Activated T-cell treated with anti-CD3 and anti-CD28 coated beads for 1 hour (primary cell): ENCODE measurements around the gene ADSS1.

Experiments used
- DNase-seq: peaks from one replicate; pipeline ENCODE4 v3.0.0-alpha.2; 2020; ENCODE audit warnings: low read depth

The ADSS1 gene

GRCh38 chr14:104784218-104784568 is 60.2 kb downstream of the ADSS1 start:
- no peak for DNase-seq

DNA sequence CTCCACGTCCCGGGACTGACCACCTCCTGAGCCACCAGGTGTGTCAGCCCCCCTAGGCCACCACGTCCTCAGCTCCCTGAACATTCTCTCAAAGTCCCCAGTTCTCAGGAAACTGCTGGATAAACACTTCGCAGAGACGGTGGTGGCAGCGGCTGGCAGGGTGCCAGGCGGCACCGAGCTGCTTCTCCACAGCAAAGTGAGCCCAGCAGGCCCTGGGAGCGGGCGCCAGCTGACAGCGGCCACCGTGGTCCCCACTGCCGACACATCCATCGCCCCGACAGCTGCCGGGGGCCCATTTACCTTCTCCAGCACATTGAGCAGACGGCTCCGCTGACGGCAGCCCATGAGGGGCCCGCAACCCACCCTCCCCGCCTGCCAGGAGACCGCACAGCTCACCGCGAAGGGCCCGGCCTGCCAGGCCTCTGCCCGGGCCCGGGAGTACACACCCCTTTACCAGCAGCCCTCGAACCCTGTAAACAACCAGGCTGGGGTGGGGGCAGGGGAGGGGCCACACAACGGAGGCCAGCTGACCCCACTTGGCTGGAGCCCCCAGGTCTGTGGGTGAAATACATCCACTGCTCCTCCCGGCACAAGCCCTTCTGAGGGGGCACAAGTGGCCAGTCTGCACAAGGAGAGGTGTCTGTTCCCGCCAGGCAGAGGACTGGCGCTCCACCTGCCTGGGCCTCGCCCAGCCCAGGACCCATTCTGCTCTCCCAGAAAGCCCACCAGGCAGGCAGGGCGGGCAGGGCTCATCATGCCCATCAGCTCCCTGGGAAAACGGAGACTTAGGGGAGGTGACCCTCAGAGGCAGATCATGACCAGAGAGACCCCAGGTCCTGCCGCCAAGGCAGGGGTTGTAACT is 61.0 kb downstream of the ADSS1 start:
- DNase-seq = no peak

DNA sequence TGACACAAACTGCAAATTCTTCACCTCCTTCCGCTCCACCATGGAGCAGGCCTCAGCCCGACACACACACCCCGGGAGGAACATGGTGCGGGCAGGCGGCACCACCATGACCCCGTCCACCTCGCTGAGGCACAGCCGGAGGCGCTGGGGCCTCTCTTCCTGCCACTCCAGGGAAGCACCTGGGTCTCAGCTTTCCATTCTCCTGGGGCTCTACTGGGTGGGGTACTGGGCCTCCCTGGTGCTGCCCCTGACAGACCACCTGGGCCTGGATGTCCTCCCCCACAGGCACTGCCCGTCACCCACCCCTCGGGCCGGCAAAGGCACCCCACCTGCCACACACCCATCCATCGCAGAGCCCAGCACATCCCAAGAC is 61.7 kb downstream of the ADSS1 start:
- DNase-seq = no peak

DNA sequence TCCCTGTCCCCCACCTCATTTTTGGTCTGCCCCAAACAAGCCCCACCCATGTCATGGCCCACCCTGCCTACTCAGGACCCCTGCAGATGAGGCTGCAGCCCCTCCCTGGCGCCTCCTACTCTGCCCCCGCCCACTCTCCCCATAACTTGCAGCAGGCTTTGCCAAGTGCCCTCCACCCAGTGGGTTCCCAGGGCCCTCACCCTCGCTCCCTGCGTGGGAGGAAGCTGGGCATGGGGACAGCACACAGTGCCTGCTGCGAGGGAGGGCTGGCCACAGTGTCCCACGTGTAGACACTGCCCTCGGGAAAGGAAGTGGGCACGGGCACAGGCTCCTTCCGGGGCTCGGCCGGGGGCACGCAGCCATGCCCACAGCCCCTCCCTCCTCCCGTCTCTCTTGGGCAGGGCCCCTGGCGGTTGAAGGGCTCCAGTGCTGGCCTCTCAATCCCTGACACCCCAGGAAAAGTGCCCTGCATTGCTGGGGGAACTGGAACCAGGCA is 62.1 kb downstream of the ADSS1 start:
- DNase-seq = no peak

DNA sequence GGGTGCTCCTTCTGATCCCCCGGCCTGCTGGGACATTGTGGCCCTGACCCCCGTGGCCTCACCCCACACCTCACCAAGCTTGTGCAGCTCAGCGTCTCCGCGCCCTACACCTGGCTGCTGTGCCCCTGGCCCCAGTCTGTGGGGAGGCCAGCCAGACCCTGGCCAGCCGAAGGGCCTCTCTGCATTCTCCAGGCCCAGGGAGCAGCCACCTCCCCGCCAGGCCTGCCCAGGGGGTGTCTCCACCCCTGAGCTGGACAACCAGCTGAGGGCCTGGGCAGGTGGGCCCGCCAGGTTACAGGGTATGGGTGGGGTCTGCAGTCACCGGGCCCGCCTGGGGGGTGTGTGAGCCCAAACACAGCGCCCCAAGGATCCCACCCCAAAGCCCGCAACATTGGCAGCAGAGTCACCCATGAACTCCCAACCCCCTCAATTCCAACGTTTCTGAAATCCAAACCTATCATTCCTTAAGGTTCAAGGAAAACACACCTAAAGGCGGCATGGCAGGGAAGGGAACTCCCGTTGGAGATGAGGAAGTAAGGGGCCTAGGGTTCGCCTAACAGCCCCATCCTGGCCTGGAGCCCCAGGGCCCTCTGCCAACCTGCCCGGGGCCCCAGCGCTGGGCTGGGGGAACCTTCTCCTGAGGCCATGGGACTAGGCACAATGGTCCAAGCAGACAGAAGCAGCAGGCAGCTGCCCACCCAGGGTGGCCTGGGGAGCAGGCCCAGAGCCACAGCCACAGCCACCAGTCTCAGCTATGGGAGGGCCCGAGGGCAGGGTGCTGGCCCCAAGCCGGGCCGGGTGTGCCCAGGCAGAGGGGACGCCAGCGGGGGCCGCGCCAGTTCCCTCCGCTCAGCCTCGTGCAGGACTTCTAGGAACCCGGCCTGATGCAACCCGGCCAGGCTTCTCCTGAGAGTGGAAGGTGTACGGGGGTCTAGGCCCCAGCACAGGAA is 63.0 kb downstream of the ADSS1 start:
- no peak for DNase-seq

- DNase-seq = no peak
Observed at GRCh38 chr14:104787736-104788135, 63.7 kb downstream of the ADSS1 start.

GRCh38 chr14:104788161-104788818 is 64.3 kb downstream of the ADSS1 start:
- DNase-seq = no peak

- no peak for DNase-seq
Observed at GRCh38 chr14:104788873-104789663, 65.0 kb downstream of the ADSS1 start.

- no peak for DNase-seq
Observed at GRCh38 chr14:104789752-104790743, 66.0 kb downstream of the ADSS1 start.

GRCh38 chr14:104791425-104791824 is 67.4 kb downstream of the ADSS1 start:
- no peak for DNase-seq

- DNase-seq = no peak
Observed at GRCh38 chr14:104792101-104792884, 68.3 kb downstream of the ADSS1 start.

DNA sequence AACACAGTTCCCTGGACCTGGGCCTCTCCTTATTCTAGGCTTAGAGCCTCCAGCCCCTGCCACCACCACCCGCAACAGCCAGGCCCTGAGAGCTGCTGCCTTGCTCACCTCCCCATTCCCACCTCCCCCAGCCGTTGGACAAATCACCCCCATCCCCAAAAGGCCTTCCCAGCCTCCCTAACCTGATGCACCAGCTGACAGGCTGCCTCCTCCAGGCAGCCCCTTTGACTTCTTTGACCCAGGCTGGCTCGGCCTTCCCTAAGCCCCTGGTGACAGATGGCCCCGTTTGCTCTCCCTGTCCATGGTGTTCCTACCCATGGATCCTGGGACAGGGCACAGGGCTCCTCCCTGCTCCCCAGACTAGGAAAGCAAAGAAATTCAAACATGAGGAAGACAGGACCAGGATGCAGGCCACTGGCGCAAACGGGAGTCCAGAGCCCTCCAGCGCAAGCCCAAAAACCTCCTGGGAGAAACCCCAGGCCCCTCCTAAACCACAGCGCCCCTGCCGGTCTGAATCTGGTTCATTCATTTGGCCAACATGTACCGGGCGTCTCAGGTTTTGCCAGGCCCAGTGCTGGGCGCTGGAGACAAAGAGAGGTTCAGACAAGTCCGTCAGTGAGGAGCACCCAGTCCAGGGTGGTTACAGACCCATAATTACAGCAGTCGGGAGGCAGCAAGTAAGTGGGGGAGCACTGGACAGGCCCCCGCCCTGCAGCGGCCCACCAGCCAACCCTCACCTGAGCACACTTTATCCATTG is 69.1 kb downstream of the ADSS1 start:
- DNase-seq = no peak

DNA sequence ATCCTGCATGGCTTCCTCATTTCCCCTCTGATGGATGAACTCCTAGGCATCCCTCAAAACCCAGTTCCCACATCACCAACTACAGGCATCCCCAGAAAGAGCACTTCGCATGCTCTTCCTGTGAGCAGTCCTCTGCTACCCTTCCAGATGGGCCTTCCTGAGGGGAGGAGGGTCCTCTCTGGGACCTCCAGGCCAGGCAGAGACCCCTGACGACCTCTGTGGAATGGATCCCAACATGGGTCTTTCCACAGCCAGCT is 69.6 kb downstream of the ADSS1 start:
- no peak for DNase-seq

DNA sequence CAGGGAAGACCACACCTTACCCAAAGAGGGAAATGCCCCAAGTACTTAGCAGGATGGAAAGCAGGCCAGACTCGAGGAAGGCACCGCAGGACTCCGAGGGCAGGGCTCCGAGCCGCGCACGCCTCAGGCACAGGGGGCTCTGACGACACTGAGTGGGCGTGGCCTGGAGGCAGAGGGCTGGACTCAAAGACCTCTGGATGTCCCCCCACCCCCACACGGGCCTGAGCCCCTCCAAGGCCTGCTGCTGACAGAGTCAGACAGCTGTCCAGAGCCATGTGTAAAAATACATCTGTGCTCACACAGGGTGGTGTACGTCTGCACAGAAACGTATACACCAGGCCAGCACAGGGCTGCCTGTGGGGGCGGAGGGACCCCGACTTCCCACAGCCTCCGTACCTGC is 70.1 kb downstream of the ADSS1 start:
- DNase-seq = no peak

- no peak for DNase-seq
Observed at GRCh38 chr14:104794631-104794992, 70.6 kb downstream of the ADSS1 start.

GRCh38 chr14:104794993-104795780 is 71.2 kb downstream of the ADSS1 start, which contains the start of gene AKT1:
AKT1 (minus strand) TSS chr14:104795748; CDS start chr14:104792643, 3,105 bp downstream.
- DNase-seq = no peak

DNA sequence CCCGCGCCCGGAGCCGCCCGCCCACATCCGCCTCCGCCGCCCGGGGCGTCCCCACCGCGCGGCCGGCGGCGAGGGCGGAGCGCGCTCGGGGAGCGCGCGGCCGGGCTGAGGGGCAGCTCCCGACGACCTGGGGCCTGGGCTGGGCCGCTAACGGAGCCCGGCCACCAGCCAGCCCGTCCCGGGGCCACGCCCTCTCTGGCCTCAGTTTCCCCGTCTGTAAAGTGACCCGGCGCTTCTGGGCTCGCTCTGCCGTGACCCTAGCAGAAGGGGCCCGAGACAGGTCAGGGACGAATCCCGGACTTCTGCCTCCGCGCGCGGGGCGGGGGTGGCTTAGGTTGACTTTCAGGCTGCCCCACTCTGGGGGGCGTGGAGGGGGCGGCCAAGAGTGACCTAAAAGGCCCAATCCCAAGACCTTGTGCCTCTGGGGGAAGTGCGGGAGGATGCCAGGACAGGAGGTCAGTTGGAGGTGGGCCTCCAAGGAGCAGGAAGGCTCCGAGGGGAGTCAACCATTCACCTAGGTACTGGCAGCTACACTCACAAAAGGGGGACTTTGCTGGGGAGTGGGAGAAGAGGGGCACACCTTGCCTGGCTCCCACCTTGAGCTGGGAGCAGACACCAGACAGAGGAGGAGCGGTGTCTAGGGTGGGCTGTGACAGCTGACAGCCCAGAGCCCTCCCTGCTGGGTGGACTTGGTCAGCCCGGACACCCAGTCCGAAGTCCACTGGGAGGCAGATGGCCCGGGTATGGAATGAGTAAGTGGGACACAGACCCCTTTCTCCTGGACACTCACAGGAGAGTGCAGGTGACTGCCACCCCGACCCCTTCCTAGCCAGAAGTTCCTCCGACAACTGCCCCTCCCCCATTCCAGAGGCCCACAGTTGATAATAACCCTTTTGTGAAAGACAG is 72.0 kb downstream of the ADSS1 start:
- peak; percentile 55 for DNase-seq
